Activated CD8-positive, alpha-beta T cell treated with anti-CD3 and anti-CD28 coated beads for 36 hours (primary cell): ENCODE measurements around the gene AGFG2. TPM values are rescaled to one million over a fixed set of nuclear protein-coding genes. Genes with fewer than 3 reads are reported as not detected.
"Not testable (repeated sequence)": the region's sequence is repeated elsewhere in the genome, so short reads cannot be mapped to it uniquely, and the experiment has no call there.

ENCODE experiments used
- ATAC-seq: fragments of 200-7000 bp; cut with Tn5 transposase; one replicate; pipeline ENCODE4 v1.10.0; 2021; ENCODE audit warnings: mild to moderate bottlenecking, moderate library complexity
- CTCF ChIA-PET: fragments of 350-600 bp; sonication (Branson Sonifier 250); formaldehyde crosslinking; loops from one replicate; lab custom pipeline; 2021; ENCODE audit warnings: antibody characterized with exemption; lab: Charles Lee
- POLR2A ChIA-PET: fragments of 350-600 bp; sonication (Branson Sonifier 250); formaldehyde crosslinking; loops from one replicate; lab custom pipeline; 2021; ENCODE audit warnings: antibody characterized with exemption; lab: Charles Lee
- DNase-seq: peaks from one replicate; pipeline ENCODE4 v3.0.0-alpha.2; 2020
- H3K27ac Mint-ChIP-seq: one replicate; pipeline ENCODE4 v1.8.0; 2021; ENCODE audit warnings: mild to moderate bottlenecking, mixed read lengths
- H3K27me3 Mint-ChIP-seq: one replicate; pipeline ENCODE4 v1.8.0; 2021; ENCODE audit warnings: mixed read lengths
- H3K36me3 Mint-ChIP-seq: one replicate; pipeline ENCODE4 v1.8.0; 2021; ENCODE audit warnings: low read depth, mixed read lengths
- H3K4me1 Mint-ChIP-seq: one replicate; pipeline ENCODE4 v1.8.0; 2021; ENCODE audit warnings: low read depth, mixed read lengths
- H3K4me3 Mint-ChIP-seq: one replicate; pipeline ENCODE4 v1.8.0; 2021; ENCODE audit warnings: mild to moderate bottlenecking, moderate library complexity, mixed read lengths
- H3K9me3 Mint-ChIP-seq: one replicate; pipeline ENCODE4 v1.8.0; 2021; ENCODE audit warnings: mixed read lengths
- CTCF ChIP-seq: fragments of 200-600 bp; IDR thresholded peaks from one replicate; pipeline ENCODE4 v1.8.0; 2022; ENCODE audit warnings: antibody characterized with exemption, mild to moderate bottlenecking
- intact Hi-C: fragments of 100-400 bp; cut with micrococcal nuclease; formaldehyde crosslinking; loops from one replicate; pipeline ENCODE4 v1.10.0; 2022
- total RNA-seq, 2 experiments: library from RNA; stranded (reverse); gene quantifications; one replicate each; pipeline ENCODE4 v1.2.3, GENCODE V29; 2021

AGFG2 gene
- total RNA-seq, 2 experiments from 2014 or later = 45.6 to 45.8 TPM

GRCh38 chr7:100520138-100520537, 18.9 kb upstream of the AGFG2 start:
- Mint-ChIP-seq H3K27me3 (no peaks in the 10 kb centered on the region), H3K27ac (no peak overlapping the region), H3K9me3 (no peaks in the 10 kb centered on the region), H3K36me3 (no peaks in the 10 kb centered on the region), H3K4me3 (no peak overlapping the region), H3K4me1 (peaks cover 18% of the 10 kb centered on the region)
- DNase-seq (no peak), ATAC-seq (no peak)
- CTCF ChIA-PET = interaction anchor here (0.9 to 1.7 kb wide), 4 partner anchors 13 to 39 kb away, joined by 3 to 4 read pairs (median 3); no protein-coding TSS in a partner anchor
- no peak for TF ChIP-seq CTCF
- POLR2A ChIA-PET = no interaction called here
- intact Hi-C loops = no loop called here

- ChIA-PET CTCF (no interaction called here), POLR2A (no interaction called here)
- peaks cover 9% of the 10 kb centered on the region for H3K4me1 Mint-ChIP-seq
- no peak overlapping the region for H3K27ac Mint-ChIP-seq
- intact Hi-C loops = no loop called here
- ATAC-seq = no peak
- DNase-seq = no peak
- no peak overlapping the region for H3K4me3 Mint-ChIP-seq
- H3K9me3 Mint-ChIP-seq = no peaks in the 10 kb centered on the region
- no peak for TF ChIP-seq CTCF
- no peaks in the 10 kb centered on the region for H3K36me3 Mint-ChIP-seq
- no peaks in the 10 kb centered on the region for H3K27me3 Mint-ChIP-seq
These were observed 17.9 kb upstream of the AGFG2 start for GRCh38 chr7:100521076-100521475.

GRCh38 chr7:100521909-100522593, 17.0 kb upstream of the AGFG2 start:
- H3K4me1 Mint-ChIP-seq, CTCF ChIA-PET, H3K27ac Mint-ChIP-seq, ATAC-seq, DNase-seq, H3K9me3 Mint-ChIP-seq, H3K36me3 Mint-ChIP-seq, H3K4me3 Mint-ChIP-seq, H3K27me3 Mint-ChIP-seq, intact Hi-C loops: not testable (repeated sequence)
- POLR2A ChIA-PET = interaction anchor here (0.6 kb wide), 1 partner anchor 225 kb away, joined by 3 read pairs; no protein-coding TSS in a partner anchor

GRCh38 chr7:100523192-100523591, 15.8 kb upstream of the AGFG2 start:
- ATAC-seq, H3K4me3 Mint-ChIP-seq, H3K27ac Mint-ChIP-seq, H3K27me3 Mint-ChIP-seq, H3K9me3 Mint-ChIP-seq, H3K36me3 Mint-ChIP-seq, DNase-seq, CTCF ChIA-PET, POLR2A ChIA-PET, intact Hi-C loops: not testable (repeated sequence)
- H3K4me1 Mint-ChIP-seq = peaks cover 13% of the 10 kb centered on the region

- H3K27ac Mint-ChIP-seq, intact Hi-C loops, ATAC-seq, H3K27me3 Mint-ChIP-seq, H3K4me3 Mint-ChIP-seq, DNase-seq, H3K36me3 Mint-ChIP-seq, H3K9me3 Mint-ChIP-seq: not testable (repeated sequence)
- peaks cover 12% of the 10 kb centered on the region for H3K4me1 Mint-ChIP-seq
- CTCF ChIA-PET = interaction anchor here (0.8 to 1.6 kb wide), 5 partner anchors 9 to 58 kb away, joined by 3 to 11 read pairs (median 3); partner anchors contain the start of gene AGFG2
- POLR2A ChIA-PET = interaction anchor here (1.1 to 1.7 kb wide), 2 partner anchors 11 to 18 kb away, joined by 3 to 4 read pairs; partner anchors contain the start of gene AGFG2
These were observed 10.7 kb upstream of the AGFG2 start for GRCh38 chr7:100528108-100528866.

GRCh38 chr7:100532165-100533022, 6.6 kb upstream of the AGFG2 start:
- H3K4me1 Mint-ChIP-seq = peaks cover 8% of the 10 kb centered on the region
- ChIA-PET POLR2A (interaction anchor here (1.3 kb wide), 1 partner anchor 27 kb away, joined by 3 read pairs; no protein-coding TSS in a partner anchor), CTCF (interaction anchor here (0.7 to 1.2 kb wide), 2 partner anchors 27 to 51 kb away, joined by 3 to 5 read pairs; no protein-coding TSS in a partner anchor)
- no peak for ATAC-seq
- intact Hi-C loops = no loop called here
- no peak for DNase-seq
- H3K27ac Mint-ChIP-seq = no peak overlapping the region
- no peak overlapping the region for H3K4me3 Mint-ChIP-seq
- H3K27me3 Mint-ChIP-seq = no peaks in the 10 kb centered on the region
- TF ChIP-seq CTCF = no peak
- no peaks in the 10 kb centered on the region for H3K9me3 Mint-ChIP-seq
- no peaks in the 10 kb centered on the region for H3K36me3 Mint-ChIP-seq

GRCh38 chr7:100535982-100536381, 3.0 kb upstream of the AGFG2 start:
- ChIA-PET CTCF (interaction anchor here (0.7 to 1.5 kb wide), 4 partner anchors 25 to 67 kb away, joined by 3 to 4 read pairs (median 4); no protein-coding TSS in a partner anchor), POLR2A (interaction anchor here (1.5 to 2.4 kb wide), 3 partner anchors 10 to 19 kb away, joined by 3 to 17 read pairs (median 5); no protein-coding TSS in a partner anchor)
- H3K4me3 Mint-ChIP-seq, DNase-seq, intact Hi-C loops, H3K27ac Mint-ChIP-seq, H3K9me3 Mint-ChIP-seq, H3K27me3 Mint-ChIP-seq, ATAC-seq: not testable (repeated sequence)
- H3K36me3 Mint-ChIP-seq = peaks cover 12% of the 10 kb centered on the region
- peaks cover 11% of the 10 kb centered on the region for H3K4me1 Mint-ChIP-seq

GRCh38 chr7:100536695-100537094, 2.3 kb upstream of the AGFG2 start:
- POLR2A ChIA-PET = interaction anchor here (0.6 to 2.4 kb wide), 3 partner anchors 9 to 34 kb away, joined by 3 to 17 read pairs (median 5); no protein-coding TSS in a partner anchor
- not testable (repeated sequence) for H3K9me3 Mint-ChIP-seq

More at GRCh38 chr7:100536695-100537094, 2.3 kb upstream of the AGFG2 start:
- DNase-seq, H3K27me3 Mint-ChIP-seq, intact Hi-C loops, ATAC-seq, H3K27ac Mint-ChIP-seq, H3K4me3 Mint-ChIP-seq: not testable (repeated sequence)
- peaks cover 17% of the 10 kb centered on the region for H3K4me1 Mint-ChIP-seq
- peaks cover 16% of the 10 kb centered on the region for H3K36me3 Mint-ChIP-seq
- CTCF ChIA-PET = interaction anchor here (0.7 to 1.5 kb wide), 3 partner anchors 29 to 361 kb away, joined by 3 to 4 read pairs (median 3); no protein-coding TSS in a partner anchor
